Fibroblast of the aortic adventitia (primary cell): ENCODE measurements around the gene GLRX3. TPM values are rescaled to one million over a fixed set of nuclear protein-coding genes. Genes with fewer than 3 reads are reported as not detected.
"Not testable (repeated sequence)": the region's sequence is repeated elsewhere in the genome, so short reads cannot be mapped to it uniquely, and the experiment has no call there.

Experiments used
- DNase-seq: peaks from one replicate; pipeline ENCODE4 v3.0.0-alpha.2; 2010; ENCODE audit warnings: low read depth
- H3K4me3 ChIP-seq: 2 replicates; pipeline ENCODE4 v1.5.1; 2011; ENCODE audit warnings: low read depth, mild to moderate bottlenecking, control low read depth, low read length, moderate library complexity
- CTCF ChIP-seq: IDR thresholded peaks from 2 replicates; pipeline ENCODE4 v1.5.1; 2011; ENCODE audit warnings: mild to moderate bottlenecking, low read length, control low read depth, inconsistent platforms; ENCODE audit not compliant: insufficient read depth
- total RNA-seq: library from RNA; depleted of rRNA; stranded (reverse); fragments of >200 nt; gene quantifications from 2 replicates; pipeline ENCODE4 v1.2.3, GENCODE V29; 2012; ENCODE audit warnings: low replicate concordance

GLRX3 gene
- total RNA-seq, 1 donor, result 124 TPM

- DNase-seq, result peak; percentile 97
- TF ChIP-seq CTCF, result no peak
- peak within 1 kb of the TSS; percentile 97 for H3K4me3 ChIP-seq
Measured at GRCh38 chr10:130110246-130111112, 25.7 kb upstream of the GLRX3 start, which contains the start of gene C10orf143. TSS of gene C10orf143 (minus strand) at chr10:130110830. CDS start at chr10:130110772, 58 bp downstream.

- DNase-seq, result peak; percentile 97
- peak overlapping the region; percentile 97 for H3K4me3 ChIP-seq
- TF ChIP-seq CTCF, result peak; percentile 3
Measured at GRCh38 chr10:130111113-130111851, 24.9 kb upstream of the GLRX3 start.

- no peak for DNase-seq
- no peak for TF ChIP-seq CTCF
- peak overlapping the region; percentile 85 for H3K4me3 ChIP-seq
Measured at GRCh38 chr10:130111852-130112180, 24.4 kb upstream of the GLRX3 start.

GRCh38 chr10:130112821-130113220, 23.4 kb upstream of the GLRX3 start:
- H3K4me3 ChIP-seq, result no peak overlapping the region
- DNase-seq, result no peak
- no peak for TF ChIP-seq CTCF

- DNase-seq, H3K4me3 ChIP-seq: not testable (repeated sequence)
Measured at GRCh38 chr10:130116942-130117341, 19.2 kb upstream of the GLRX3 start.

- DNase-seq, H3K4me3 ChIP-seq: not testable (repeated sequence)
Measured at GRCh38 chr10:130117535-130117934, 18.7 kb upstream of the GLRX3 start.

- no peak for TF ChIP-seq CTCF
- H3K4me3 ChIP-seq, result no peak overlapping the region
- no peak for DNase-seq
Measured at GRCh38 chr10:130121486-130122079, 14.6 kb upstream of the GLRX3 start.
